Activated effector memory CD4-positive, alpha-beta T cell treated with anti-CD3 and anti-CD28 coated beads, Interleukin-2, amount 50 U/mL, for 16 hours (primary cell): ENCODE measurements around the gene GLUL.
"Not testable (repeated sequence)": the region's sequence is repeated elsewhere in the genome, so short reads cannot be mapped to it uniquely, and the experiment has no call there.

ENCODE experiments used
- DNase-seq: peaks from one replicate; pipeline ENCODE4 v3.0.0-alpha.2; 2020

GLUL gene

GRCh38 chr1:182392050-182393028 lies 749 bp upstream of the GLUL start:
- DNase-seq: peak; percentile 66

- no peak for DNase-seq
Measured at GRCh38 chr1:182391028-182391361, 595 bp downstream of the GLUL start.

GRCh38 chr1:182389619-182390047 lies 2.0 kb downstream of the GLUL start:
- no peak for DNase-seq

GRCh38 chr1:182388392-182389134 lies 3.0 kb downstream of the GLUL start:
- no peak for DNase-seq

GRCh38 chr1:182387566-182387965 lies 4.0 kb downstream of the GLUL start:
- no peak for DNase-seq

GRCh38 chr1:182386980-182387379 lies 4.6 kb downstream of the GLUL start:
- DNase-seq: no peak

- DNase-seq: no peak
Measured at GRCh38 chr1:182385885-182386853, 5.4 kb downstream of the GLUL start.

GRCh38 chr1:182384387-182384960 lies 7.1 kb downstream of the GLUL start:
- DNase-seq: no peak

- DNase-seq: no peak
Measured at GRCh38 chr1:182383934-182384333, 7.7 kb downstream of the GLUL start.

GRCh38 chr1:182383037-182383661 lies 8.4 kb downstream of the GLUL start:
- no peak for DNase-seq

- DNase-seq: no peak
Measured at GRCh38 chr1:182381962-182382819, 9.4 kb downstream of the GLUL start.

GRCh38 chr1:182380199-182380598 lies 11.4 kb downstream of the GLUL start:
- DNase-seq: no peak

- not testable (repeated sequence) for DNase-seq
Measured at GRCh38 chr1:182379781-182380180, 11.8 kb downstream of the GLUL start.

- no peak for DNase-seq
Measured at GRCh38 chr1:182376936-182377574, 14.5 kb downstream of the GLUL start.

- DNase-seq: no peak
Measured at GRCh38 chr1:182374101-182374834, 17.3 kb downstream of the GLUL start.

- no peak for DNase-seq
Measured at GRCh38 chr1:182370532-182370931, 21.1 kb downstream of the GLUL start.

- DNase-seq: no peak
Measured at GRCh38 chr1:182368903-182369302, 22.7 kb downstream of the GLUL start.

- DNase-seq: no peak
Measured at GRCh38 chr1:182368358-182368757, 23.2 kb downstream of the GLUL start.

- DNase-seq: no peak
Measured at GRCh38 chr1:182367926-182368325, 23.7 kb downstream of the GLUL start.

GRCh38 chr1:182366596-182366995 lies 25.0 kb downstream of the GLUL start:
- no peak for DNase-seq
